SJSA1 (cell line): ENCODE data around the gene EPB42. TPM values are rescaled to one million over a fixed set of nuclear protein-coding genes. Genes with fewer than 3 reads are reported as not detected.
"Not testable (repeated sequence)": the region's sequence is repeated elsewhere in the genome, so short reads cannot be mapped to it uniquely, and the experiment has no call there.

Source experiments
- DNase-seq, 2 experiments: peaks; one replicate each; pipeline ENCODE4 v3.0.0-alpha.2; 2015 to 2020; ENCODE audit warnings: low spot score in 2 of 2, low read depth in 1 of 2
- H3K27ac ChIP-seq: fragments of 250-450 bp; sonication (Bioruptor Pico); 2 replicates; pipeline ENCODE4 v1.5.1; 2020; ENCODE audit warnings: mild to moderate bottlenecking, moderate library complexity
- H3K27me3 ChIP-seq: fragments of 250-450 bp; sonication (Bioruptor Pico); replicated peaks from 2 replicates; pipeline ENCODE4 v1.5.1; 2020; ENCODE audit warnings: mild to moderate bottlenecking, moderate library complexity
- H3K36me3 ChIP-seq: fragments of 250-450 bp; sonication (Bioruptor Pico); 2 replicates; pipeline ENCODE4 v1.5.1; 2020; ENCODE audit warnings: mild to moderate bottlenecking
- H3K4me1 ChIP-seq: fragments of 250-450 bp; sonication (Bioruptor Pico); replicated peaks from 2 replicates; pipeline ENCODE4 v1.6.1; 2021; ENCODE audit warnings: mild to moderate bottlenecking
- H3K4me3 ChIP-seq: fragments of 250-450 bp; sonication (Bioruptor Pico); 2 replicates; pipeline ENCODE4 v1.5.1; 2020; ENCODE audit warnings: mild to moderate bottlenecking
- H3K9me3 ChIP-seq: fragments of 250-450 bp; sonication (Bioruptor Pico); replicated peaks from 2 replicates; pipeline ENCODE4 v1.5.1; 2020; ENCODE audit warnings: mild to moderate bottlenecking
- total RNA-seq: library from RNA; depleted of rRNA; stranded (reverse); fragments of >200 nt; shearing (Covaris generic); gene quantifications from 2 replicates; pipeline ENCODE4 v1.2.3, GENCODE V29; 2014

The EPB42 gene
- total RNA-seq, 1 experiment from 2014 or later: not detected

GRCh38 chr15:43232289-43232874 lies 11.6 kb upstream of the EPB42 start:
- Histone ChIP-seq H3K9me3 (no peaks in the 10 kb centered on the region), H3K36me3 (no peaks in the 10 kb centered on the region), H3K4me3 (no peak overlapping the region), H3K27ac (no peak overlapping the region), H3K27me3 (no peaks in the 10 kb centered on the region; the same call in 1 of the 2 replicates), H3K4me1 (no peaks in the 10 kb centered on the region)
- no peak for DNase-seq

DNA sequence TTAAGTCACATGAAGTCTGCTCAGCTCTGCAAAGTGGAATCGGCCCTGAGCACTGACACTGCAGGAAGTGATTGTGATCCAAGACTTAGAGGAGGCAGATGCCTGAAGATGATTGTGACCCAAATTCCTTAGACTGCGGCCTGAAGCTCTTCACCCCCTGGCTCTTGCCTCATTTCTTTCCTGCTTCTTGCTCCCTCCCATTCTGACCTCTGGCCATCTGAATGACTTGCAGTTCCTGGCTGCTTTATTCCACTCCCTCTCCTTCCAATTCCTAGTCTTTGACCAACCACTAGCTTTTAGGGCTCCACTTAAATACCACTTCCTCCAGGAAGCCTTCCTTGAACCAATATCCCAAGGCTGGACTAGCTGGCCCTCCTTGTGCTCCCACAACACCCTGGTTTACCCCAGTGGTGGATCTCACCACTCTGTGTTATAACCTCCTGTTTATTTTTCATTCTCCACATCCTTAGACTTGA lies 9.9 kb upstream of the EPB42 start:
- H3K4me3 ChIP-seq: no peak overlapping the region
- no peaks in the 10 kb centered on the region for H3K4me1 ChIP-seq
- no peaks in the 10 kb centered on the region; the same call in 1 of the 2 replicates for H3K27me3 ChIP-seq
- H3K36me3 ChIP-seq: no peaks in the 10 kb centered on the region
- H3K27ac ChIP-seq: no peak overlapping the region
- no peak for DNase-seq
- no peaks in the 10 kb centered on the region for H3K9me3 ChIP-seq

DNA sequence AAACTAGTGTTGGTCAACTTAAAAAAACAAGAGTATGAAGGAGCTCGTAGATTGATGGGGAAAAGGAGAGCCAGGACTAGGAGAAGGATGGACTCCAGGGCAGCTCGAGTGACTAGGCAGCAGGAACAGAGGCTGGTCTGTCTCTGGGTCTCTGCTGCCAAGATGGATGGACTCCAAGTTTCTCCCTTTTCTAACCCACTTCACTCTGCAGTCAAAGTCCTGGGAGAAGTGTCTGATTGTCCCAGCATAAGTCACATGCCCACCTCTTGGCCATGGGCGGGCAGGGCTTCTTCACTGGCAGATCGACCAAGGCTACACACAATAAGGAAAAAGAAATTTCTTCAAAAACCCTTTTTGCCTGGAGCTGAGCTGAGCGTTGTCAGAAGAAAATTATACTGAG lies 9.2 kb upstream of the EPB42 start:
- no peaks in the 10 kb centered on the region; the same call in 1 of the 2 replicates for H3K27me3 ChIP-seq
- no peak for DNase-seq
- no peaks in the 10 kb centered on the region for H3K4me1 ChIP-seq
- no peak overlapping the region for H3K4me3 ChIP-seq
- H3K9me3 ChIP-seq: no peaks in the 10 kb centered on the region
- no peaks in the 10 kb centered on the region for H3K36me3 ChIP-seq
- H3K27ac ChIP-seq: no peak overlapping the region

DNA sequence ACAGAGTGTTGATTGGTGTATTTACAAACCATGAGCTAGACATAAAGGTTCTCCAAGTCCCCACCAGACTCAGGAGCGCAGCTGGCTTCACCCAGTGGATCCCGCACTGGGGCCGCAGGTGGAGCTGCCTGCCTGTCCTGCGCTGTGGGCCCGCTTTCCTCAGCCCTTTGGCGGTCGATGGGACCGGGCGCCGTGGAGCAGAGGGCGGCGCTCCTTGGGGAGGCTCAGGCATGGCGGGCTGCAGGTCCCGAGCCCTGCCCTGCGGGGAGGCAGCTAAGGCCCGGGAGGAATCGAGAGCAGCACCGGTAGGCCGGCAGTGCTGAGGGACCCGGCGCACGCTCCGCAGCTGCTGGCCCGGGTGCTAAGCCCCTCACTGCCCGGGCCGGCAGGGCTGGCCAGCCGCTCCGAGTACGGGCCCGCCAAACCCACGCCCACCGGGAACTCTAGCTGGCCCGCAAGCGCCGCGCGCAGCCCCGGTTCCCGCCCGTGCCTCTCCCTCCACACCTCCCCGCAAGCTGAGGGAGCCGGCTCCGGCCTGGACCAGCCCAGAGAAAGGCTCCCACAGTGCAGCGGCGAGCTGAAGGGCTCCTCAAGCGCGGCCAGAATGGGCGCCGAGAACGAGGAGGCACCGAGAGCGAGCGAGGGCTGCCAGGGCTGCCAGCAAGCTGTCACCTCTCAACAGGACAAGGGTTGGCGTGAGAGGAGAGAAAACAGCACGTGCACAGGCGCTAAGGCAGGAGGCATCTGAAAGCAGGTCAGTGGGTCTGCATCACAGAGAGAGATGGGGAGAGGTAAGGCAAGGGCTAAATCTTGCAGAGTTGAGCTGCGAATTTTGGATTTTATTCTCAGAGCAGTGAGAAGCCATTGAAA lies 5.9 kb upstream of the EPB42 start:
- no peaks in the 10 kb centered on the region for H3K9me3 ChIP-seq
- H3K4me1 ChIP-seq: no peaks in the 10 kb centered on the region
- DNase-seq: no peak

GRCh38 chr15:43225950-43226255 lies 5.1 kb upstream of the EPB42 start:
- not testable (repeated sequence) for H3K36me3 ChIP-seq, H3K4me3 ChIP-seq, DNase-seq, H3K27me3 ChIP-seq, H3K4me1 ChIP-seq, H3K9me3 ChIP-seq, H3K27ac ChIP-seq

More for the DNA sequence above, 5.9 kb upstream of the EPB42 start:
- Histone ChIP-seq H3K4me3 (no peak overlapping the region), H3K27ac (no peak overlapping the region), H3K36me3 (no peaks in the 10 kb centered on the region), H3K27me3 (no peaks in the 10 kb centered on the region; the same call in 1 of the 2 replicates)

DNA sequence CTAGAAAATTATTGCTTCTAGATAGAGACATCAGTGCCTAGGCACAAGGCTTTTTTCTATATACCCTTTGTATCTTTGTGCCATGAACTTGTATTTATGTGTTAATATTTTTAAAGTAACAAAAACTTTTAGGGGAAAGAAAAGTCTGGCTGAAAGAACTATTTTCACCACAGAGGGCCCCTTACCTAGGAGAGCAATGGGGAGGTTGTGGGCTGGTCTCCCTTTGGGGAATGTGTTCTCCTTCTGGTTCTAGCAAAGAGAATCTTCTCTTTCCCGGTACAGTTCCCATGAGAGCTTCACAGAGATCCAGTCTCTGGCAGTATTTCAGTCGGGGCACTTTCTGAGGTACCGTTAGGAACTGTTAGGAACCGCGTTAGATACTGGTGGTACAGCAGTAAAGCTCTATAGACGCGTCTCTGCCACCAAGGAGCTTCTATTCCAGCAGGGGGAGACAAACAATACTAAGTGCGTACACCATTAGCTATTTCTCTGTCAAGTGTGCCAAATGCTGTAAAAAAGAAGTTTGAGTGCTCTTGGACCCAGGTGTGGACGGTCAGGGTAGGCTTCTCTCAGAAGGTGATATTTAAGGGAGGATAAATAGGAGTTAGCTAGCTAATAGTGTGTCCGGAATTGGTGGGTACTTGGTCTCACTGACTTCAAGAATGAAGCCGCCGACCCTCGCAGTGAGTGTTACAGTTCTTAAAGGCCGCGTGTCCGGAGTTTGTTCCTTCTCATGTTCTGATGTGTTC lies 4.6 kb upstream of the EPB42 start:
- Histone ChIP-seq H3K9me3 (no peaks in the 10 kb centered on the region), H3K4me3 (no peak overlapping the region), H3K36me3 (no peaks in the 10 kb centered on the region), H3K27ac (no peak overlapping the region), H3K4me1 (no peaks in the 10 kb centered on the region), H3K27me3 (no peaks in the 10 kb centered on the region; the same call in 1 of the 2 replicates)
- peak in 1 of 2 experiments; percentile 55 for DNase-seq

- H3K27me3 ChIP-seq: no peaks in the 10 kb centered on the region; the same call in 1 of the 2 replicates
- no peak overlapping the region for H3K27ac ChIP-seq
- H3K36me3 ChIP-seq: no peaks in the 10 kb centered on the region
- H3K4me3 ChIP-seq: no peak overlapping the region
- H3K4me1 ChIP-seq: no peaks in the 10 kb centered on the region
- no peak for DNase-seq
- no peaks in the 10 kb centered on the region for H3K9me3 ChIP-seq
Measured at GRCh38 chr15:43221422-43221821, 604 bp upstream of the EPB42 start.

DNA sequence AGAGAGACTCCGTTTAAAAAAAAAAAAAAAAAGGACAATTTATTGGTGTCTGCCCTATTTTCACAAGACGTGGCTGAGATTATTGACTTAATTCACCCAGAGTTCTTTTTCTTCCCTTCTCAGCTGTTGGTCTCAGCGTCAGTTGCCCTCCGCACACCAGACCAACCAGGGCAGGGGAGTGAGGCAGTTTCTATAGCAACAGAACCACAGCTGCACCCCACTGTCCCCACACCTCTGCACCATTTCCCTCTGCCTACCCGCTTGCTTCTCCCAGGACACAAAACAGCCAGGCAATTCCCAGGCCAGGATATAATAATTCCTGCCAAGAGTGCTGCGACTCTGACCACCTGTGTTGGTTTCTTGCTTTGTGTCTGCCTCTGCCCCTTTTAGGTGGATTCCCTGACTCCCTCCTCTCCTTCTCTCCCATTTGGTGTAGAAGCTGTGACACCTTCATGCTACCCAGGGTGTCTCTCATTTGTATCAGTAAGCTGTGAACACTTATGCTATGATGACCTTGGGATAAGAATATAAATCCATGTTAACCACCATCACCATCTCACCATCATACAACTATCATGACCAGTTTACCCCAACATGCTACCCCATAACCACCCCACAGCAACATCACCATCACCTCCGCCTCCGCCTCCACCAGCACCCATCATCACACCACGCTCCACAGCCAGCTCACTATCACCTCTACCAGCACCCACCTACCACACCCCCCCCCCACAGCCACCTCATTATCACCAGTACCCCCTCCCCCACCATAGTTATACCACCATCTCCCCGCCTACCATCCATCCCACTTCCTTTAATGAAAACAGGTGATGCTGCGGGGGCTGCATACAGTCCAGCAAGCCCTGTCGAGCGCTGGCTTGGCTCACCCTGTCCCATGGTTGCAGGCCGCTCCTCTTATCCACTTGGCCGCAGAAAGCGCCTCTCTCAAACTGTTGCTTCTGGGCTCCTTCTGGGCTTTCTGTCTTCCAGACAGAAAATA lies 589 bp downstream of the EPB42 start:
- no peak for DNase-seq
- Histone ChIP-seq H3K4me3 (no peak overlapping the region), H3K4me1 (no peaks in the 10 kb centered on the region), H3K9me3 (no peaks in the 10 kb centered on the region), H3K27me3 (no peaks in the 10 kb centered on the region; the same call in 1 of the 2 replicates), H3K27ac (no peak overlapping the region), H3K36me3 (no peaks in the 10 kb centered on the region)

- no peak overlapping the region for H3K27ac ChIP-seq
- no peak for DNase-seq
- no peaks in the 10 kb centered on the region for H3K4me1 ChIP-seq
- no peaks in the 10 kb centered on the region for H3K9me3 ChIP-seq
- H3K27me3 ChIP-seq: no peaks in the 10 kb centered on the region; the same call in 1 of the 2 replicates
- H3K36me3 ChIP-seq: no peaks in the 10 kb centered on the region
- H3K4me3 ChIP-seq: no peak overlapping the region
Measured at GRCh38 chr15:43218908-43219706, 1.7 kb downstream of the EPB42 start.

- no peaks in the 10 kb centered on the region for H3K9me3 ChIP-seq
- H3K27ac ChIP-seq: no peak overlapping the region
- DNase-seq: no peak
- no peaks in the 10 kb centered on the region for H3K27me3 ChIP-seq
- no peaks in the 10 kb centered on the region for H3K4me1 ChIP-seq
- H3K4me3 ChIP-seq: no peak overlapping the region
- H3K36me3 ChIP-seq: no peaks in the 10 kb centered on the region
Measured at GRCh38 chr15:43215961-43216360, 4.9 kb downstream of the EPB42 start.

GRCh38 chr15:43214592-43215295 lies 6.1 kb downstream of the EPB42 start:
- DNase-seq: no peak
- Histone ChIP-seq H3K27ac (no peak overlapping the region), H3K36me3 (no peaks in the 10 kb centered on the region), H3K9me3 (no peaks in the 10 kb centered on the region), H3K4me1 (no peaks in the 10 kb centered on the region), H3K27me3 (no peaks in the 10 kb centered on the region), H3K4me3 (no peak overlapping the region)

DNA sequence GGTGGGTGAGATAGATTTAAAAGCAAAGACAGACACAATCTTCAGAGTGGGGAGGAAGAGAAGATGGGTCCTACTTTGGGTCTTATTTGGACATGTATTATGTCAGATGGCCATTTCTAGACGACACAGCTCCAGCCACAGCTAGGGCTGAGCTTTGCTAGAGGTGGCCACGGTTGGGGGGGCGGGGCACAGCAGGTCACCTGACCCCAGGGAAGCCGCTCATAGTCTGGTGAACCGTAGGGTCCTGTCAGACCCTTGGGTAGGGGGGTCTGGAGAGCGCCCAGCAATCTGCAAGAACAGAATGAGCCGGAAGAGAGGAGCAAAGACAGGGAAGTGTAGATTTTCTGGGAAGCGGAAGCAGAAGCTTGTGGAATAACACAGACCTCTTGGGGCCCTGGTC lies 6.6 kb downstream of the EPB42 start:
- H3K27me3 ChIP-seq: no peaks in the 10 kb centered on the region
- no peak for DNase-seq
- H3K9me3 ChIP-seq: no peaks in the 10 kb centered on the region
- no peak overlapping the region for H3K27ac ChIP-seq
- no peaks in the 10 kb centered on the region for H3K4me1 ChIP-seq
- H3K36me3 ChIP-seq: no peaks in the 10 kb centered on the region
- no peak overlapping the region for H3K4me3 ChIP-seq
